BLaER1 (cell line): ENCODE data around the gene PPP6C.
"Not testable (repeated sequence)": the region's sequence is repeated elsewhere in the genome, so short reads cannot be mapped to it uniquely, and the experiment has no call there.

Source experiments
- H3K27ac ChIP-seq: shearing (Covaris generic); formaldehyde crosslinking; 2 replicates; pipeline ENCODE4 v1.8.1; 2022
- H3K27me3 ChIP-seq: shearing (Covaris generic); formaldehyde crosslinking; 2 replicates; pipeline ENCODE4 v1.8.1; 2022
- H3K36me3 ChIP-seq: shearing (Covaris generic); formaldehyde crosslinking; 2 replicates; pipeline ENCODE4 v1.8.1; 2022
- H3K4me1 ChIP-seq: shearing (Covaris generic); formaldehyde crosslinking; 2 replicates; pipeline ENCODE4 v1.8.1; 2022
- H3K4me2 ChIP-seq: shearing (Covaris generic); formaldehyde crosslinking; 2 replicates; pipeline ENCODE4 v1.8.1; 2022
- H3K4me3 ChIP-seq: shearing (Covaris generic); formaldehyde crosslinking; 2 replicates; pipeline ENCODE4 v1.8.1; 2022
- H3K9ac ChIP-seq: shearing (Covaris generic); formaldehyde crosslinking; 2 replicates; pipeline ENCODE4 v1.8.1; 2022
- H3K9me3 ChIP-seq: shearing (Covaris generic); formaldehyde crosslinking; 2 replicates; pipeline ENCODE4 v1.8.1; 2022
- H4K20me1 ChIP-seq: shearing (Covaris generic); formaldehyde crosslinking; 2 replicates; pipeline ENCODE4 v1.8.1; 2022
- Cebpa-rat ChIP-seq: shearing (Covaris generic); IDR thresholded peaks from 2 replicates; pipeline ENCODE4 v1.8.1; 2022

PPP6C gene

DNA sequence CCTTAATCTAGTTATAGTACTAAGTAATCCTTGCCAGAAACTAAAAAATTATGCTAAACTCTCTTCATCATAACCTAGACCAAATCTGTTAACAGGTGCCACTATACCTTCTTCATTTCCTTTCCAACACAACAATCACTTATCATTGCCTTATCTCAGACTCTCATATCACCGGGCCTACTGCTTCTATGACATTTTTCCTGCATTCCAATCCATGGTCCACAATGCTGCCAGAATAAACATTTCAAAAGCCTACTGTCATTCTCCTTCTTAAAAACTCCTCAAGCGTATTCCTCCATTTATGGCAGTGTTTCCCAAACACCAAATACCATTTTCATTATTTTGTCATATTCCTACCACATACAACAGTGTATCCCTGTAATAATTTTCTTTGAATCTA, 6.5 kb downstream of the PPP6C start:
- Histone ChIP-seq H3K36me3 (peaks cover 64% of the 10 kb centered on the region), H3K27ac (no peak overlapping the region), H3K9ac (no peak overlapping the region), H3K4me2 (no peak overlapping the region), H3K27me3 (no peaks in the 10 kb centered on the region), H3K4me1 (peaks cover 12% of the 10 kb centered on the region), H3K4me3 (no peak overlapping the region), H3K9me3 (peaks cover 25% of the 10 kb centered on the region), H4K20me1 (peaks cover 100% of the 10 kb centered on the region)
- no peak for TF ChIP-seq Cebpa-rat

DNA sequence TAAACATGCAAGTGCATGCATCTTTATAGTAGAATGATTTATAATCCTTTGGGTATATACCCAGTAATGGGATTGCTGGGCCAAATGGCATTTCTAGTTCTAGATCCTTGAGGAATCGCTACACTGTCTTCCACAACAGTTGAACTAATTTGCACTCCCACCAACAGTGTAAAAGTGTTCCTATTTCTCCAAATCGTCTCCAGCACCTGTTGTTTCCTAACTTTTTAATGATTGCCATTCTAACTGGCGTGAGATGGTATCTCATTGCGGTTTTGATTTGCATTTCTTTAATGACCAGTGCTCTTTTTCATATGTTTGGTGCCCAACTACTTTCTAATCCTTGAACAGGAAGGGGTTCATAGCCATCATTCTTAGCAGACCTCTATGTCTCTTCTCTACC, 7.8 kb downstream of the PPP6C start:
- H3K27ac ChIP-seq, H3K27me3 ChIP-seq, H3K9ac ChIP-seq, H3K4me2 ChIP-seq, H3K4me3 ChIP-seq, H3K4me1 ChIP-seq: not testable (repeated sequence)
- peaks cover 100% of the 10 kb centered on the region for H4K20me1 ChIP-seq
- peaks cover 25% of the 10 kb centered on the region for H3K9me3 ChIP-seq
- peaks cover 62% of the 10 kb centered on the region for H3K36me3 ChIP-seq

DNA sequence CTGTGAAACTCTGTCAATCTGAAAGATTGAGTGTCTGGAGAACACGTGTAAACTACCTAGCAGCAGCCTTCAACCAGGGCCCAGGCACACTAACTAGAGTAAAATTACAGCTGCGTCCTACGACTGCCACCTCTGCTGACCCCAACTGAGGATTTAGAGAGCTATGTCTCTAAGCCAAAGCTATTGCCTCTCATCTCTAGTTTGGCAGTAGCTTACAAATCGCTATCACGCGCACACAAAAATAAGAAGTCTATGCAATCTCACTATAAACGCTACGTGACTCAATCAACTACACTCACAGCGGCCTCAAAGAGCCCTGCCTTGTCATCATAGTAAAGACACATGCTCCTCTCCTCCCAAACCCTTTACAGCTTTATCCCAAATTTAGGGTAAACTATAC, 8.7 kb downstream of the PPP6C start:
- Histone ChIP-seq H3K9me3 (peaks cover 25% of the 10 kb centered on the region), H3K4me2 (no peak overlapping the region), H3K4me3 (no peak overlapping the region), H4K20me1 (peaks cover 100% of the 10 kb centered on the region), H3K27ac (no peak overlapping the region), H3K36me3 (peaks cover 64% of the 10 kb centered on the region), H3K9ac (no peak overlapping the region), H3K27me3 (no peaks in the 10 kb centered on the region), H3K4me1 (no peaks in the 10 kb centered on the region)
- no peak for TF ChIP-seq Cebpa-rat

- H3K9me3 ChIP-seq = peaks cover 25% of the 10 kb centered on the region
- peaks cover 64% of the 10 kb centered on the region for H3K36me3 ChIP-seq
- H3K4me2 ChIP-seq, H3K4me3 ChIP-seq, H3K9ac ChIP-seq, H3K27me3 ChIP-seq, H3K4me1 ChIP-seq, H3K27ac ChIP-seq: not testable (repeated sequence)
- H4K20me1 ChIP-seq = peaks cover 100% of the 10 kb centered on the region
Observed at GRCh38 chr9:125179776-125180175, 9.8 kb downstream of the PPP6C start.

DNA sequence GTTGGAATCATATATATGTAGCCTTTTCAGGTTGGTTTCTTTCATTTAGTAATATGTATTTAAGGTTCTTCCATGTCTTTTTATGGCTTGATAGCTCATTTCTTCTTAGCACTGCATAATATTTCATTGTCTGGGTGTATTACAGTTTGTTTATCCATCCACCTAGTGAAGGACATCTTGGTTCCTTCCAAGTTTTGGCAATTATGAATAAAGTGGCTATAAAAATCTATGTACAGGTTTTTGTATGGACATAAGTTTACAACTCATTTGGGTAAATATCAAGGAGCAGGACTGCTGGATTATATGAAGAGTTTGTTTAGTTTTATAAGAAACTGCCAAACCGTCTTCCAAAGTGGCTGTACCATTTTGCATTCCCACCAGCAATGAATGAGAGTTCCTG, 11.7 kb downstream of the PPP6C start:
- Histone ChIP-seq H4K20me1 (peaks cover 100% of the 10 kb centered on the region), H3K4me2 (no peak overlapping the region), H3K27ac (no peak overlapping the region), H3K27me3 (no peaks in the 10 kb centered on the region), H3K36me3 (peaks cover 56% of the 10 kb centered on the region), H3K4me3 (no peak overlapping the region), H3K9me3 (peaks cover 19% of the 10 kb centered on the region), H3K9ac (no peak overlapping the region), H3K4me1 (peaks cover 5% of the 10 kb centered on the region)
- no peak for TF ChIP-seq Cebpa-rat

DNA sequence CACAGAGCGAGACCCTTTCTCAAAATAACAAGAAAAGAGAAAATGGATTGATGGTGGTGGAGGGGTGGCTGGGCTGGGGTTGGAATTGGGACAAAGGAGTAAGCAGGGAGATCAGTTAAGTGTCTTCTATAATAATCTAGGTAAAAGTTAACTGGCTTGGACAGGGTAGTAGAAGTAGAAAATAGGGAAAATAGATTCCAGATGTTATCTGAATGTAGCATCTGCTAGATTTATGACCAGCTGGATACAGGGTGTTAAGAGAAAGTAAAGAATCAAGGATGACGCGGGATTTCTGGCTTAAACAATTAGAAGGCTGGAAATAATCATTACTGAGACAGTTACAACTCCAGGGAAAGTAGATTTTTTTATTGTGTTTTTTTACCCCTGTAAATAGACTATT, 13.0 kb downstream of the PPP6C start:
- Histone ChIP-seq H3K4me2 (no peak overlapping the region), H3K4me1 (peaks cover 14% of the 10 kb centered on the region), H3K27me3 (no peaks in the 10 kb centered on the region), H4K20me1 (peaks cover 100% of the 10 kb centered on the region), H3K9ac (no peak overlapping the region), H3K36me3 (peaks cover 55% of the 10 kb centered on the region), H3K9me3 (peaks cover 6% of the 10 kb centered on the region), H3K27ac (no peak overlapping the region), H3K4me3 (no peak overlapping the region)
- TF ChIP-seq Cebpa-rat = no peak

DNA sequence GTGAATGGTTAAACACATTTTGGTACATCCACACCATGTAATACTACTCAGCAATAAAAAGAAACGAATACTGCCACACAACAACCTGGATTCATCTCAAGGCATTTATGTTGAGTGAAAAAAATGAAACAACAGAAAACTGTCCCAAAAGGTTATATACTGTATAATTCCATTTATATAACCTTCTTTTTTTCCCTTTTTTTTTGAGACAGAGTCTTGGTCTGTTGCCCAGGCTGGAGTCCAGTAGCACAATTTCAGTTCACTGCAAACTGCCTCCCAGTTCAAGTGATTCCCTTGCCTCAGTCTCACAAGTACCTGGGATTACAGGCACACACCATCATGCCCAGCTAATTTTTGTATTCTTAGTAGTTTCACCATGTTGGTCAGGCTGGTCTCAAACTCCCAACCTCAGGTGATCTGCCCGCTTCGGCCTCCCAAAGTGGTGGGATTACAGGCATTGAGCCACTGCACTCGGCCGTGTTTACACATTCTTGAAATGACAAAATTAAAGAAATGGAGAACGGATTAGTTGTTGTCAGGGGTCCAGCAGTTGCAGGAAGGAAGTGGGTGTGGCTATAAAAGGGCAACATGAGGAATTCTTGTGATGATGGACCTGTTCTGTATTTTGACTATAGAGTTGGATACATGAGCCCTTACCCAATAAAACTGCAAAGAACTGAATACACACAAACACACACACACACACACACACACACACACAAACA, 17.4 kb downstream of the PPP6C start:
- H3K9me3 ChIP-seq = no peaks in the 10 kb centered on the region
- H3K4me2 ChIP-seq = peak overlapping the region; percentile 46
- peaks cover 14% of the 10 kb centered on the region for H3K4me1 ChIP-seq
- TF ChIP-seq Cebpa-rat = no peak
- no peak overlapping the region for H3K4me3 ChIP-seq
- peaks cover 73% of the 10 kb centered on the region for H4K20me1 ChIP-seq
- H3K27me3 ChIP-seq = no peaks in the 10 kb centered on the region
- H3K36me3 ChIP-seq = peaks cover 66% of the 10 kb centered on the region
- no peak overlapping the region for H3K27ac ChIP-seq
- H3K9ac ChIP-seq = no peak overlapping the region

- no peak overlapping the region for H3K27ac ChIP-seq
- TF ChIP-seq Cebpa-rat = no peak
- no peak overlapping the region for H3K4me2 ChIP-seq
Observed at GRCh38 chr9:125169895-125170294, 19.7 kb downstream of the PPP6C start.

GRCh38 chr9:125166762-125167161, 22.8 kb downstream of the PPP6C start:
- H3K36me3 ChIP-seq = peaks cover 86% of the 10 kb centered on the region
- H3K9me3 ChIP-seq = no peaks in the 10 kb centered on the region
- H3K4me2 ChIP-seq = no peak overlapping the region
- H3K27me3 ChIP-seq = no peaks in the 10 kb centered on the region
- no peak overlapping the region for H3K27ac ChIP-seq
- H3K9ac ChIP-seq = no peak overlapping the region
- H3K4me1 ChIP-seq = no peaks in the 10 kb centered on the region
- H3K4me3 ChIP-seq = no peak overlapping the region
- peaks cover 58% of the 10 kb centered on the region for H4K20me1 ChIP-seq
- no peak for TF ChIP-seq Cebpa-rat

More at GRCh38 chr9:125169895-125170294, 19.7 kb downstream of the PPP6C start:
- Histone ChIP-seq H3K27me3 (no peaks in the 10 kb centered on the region), H3K9ac (no peak overlapping the region), H3K4me1 (peaks cover 14% of the 10 kb centered on the region), H3K36me3 (peaks cover 79% of the 10 kb centered on the region), H4K20me1 (peaks cover 68% of the 10 kb centered on the region), H3K9me3 (no peaks in the 10 kb centered on the region), H3K4me3 (no peak overlapping the region)

DNA sequence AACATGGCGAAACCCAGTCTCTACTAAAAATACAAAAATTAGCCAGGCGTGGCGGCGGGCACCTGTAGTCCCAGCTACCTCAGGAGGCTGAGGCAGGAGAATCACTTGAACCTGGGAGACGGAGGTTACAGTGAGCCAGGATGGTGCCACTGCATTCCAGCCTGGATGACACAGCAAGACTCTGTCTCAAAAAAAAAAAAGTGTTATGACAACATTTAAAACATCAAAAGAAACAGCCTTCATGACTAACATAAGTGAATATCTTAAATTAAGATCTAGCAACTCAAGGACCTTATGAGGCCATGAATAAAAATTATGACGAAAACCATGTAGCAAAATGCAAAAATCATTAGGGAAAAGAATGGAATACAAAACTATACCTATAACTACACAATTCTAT, 26.7 kb downstream of the PPP6C start:
- H3K9me3 ChIP-seq, H3K4me3 ChIP-seq, H3K27ac ChIP-seq, H3K4me1 ChIP-seq, H3K27me3 ChIP-seq, H3K4me2 ChIP-seq, H3K9ac ChIP-seq: not testable (repeated sequence)
- H3K36me3 ChIP-seq = peaks cover 73% of the 10 kb centered on the region
- H4K20me1 ChIP-seq = peaks cover 62% of the 10 kb centered on the region

DNA sequence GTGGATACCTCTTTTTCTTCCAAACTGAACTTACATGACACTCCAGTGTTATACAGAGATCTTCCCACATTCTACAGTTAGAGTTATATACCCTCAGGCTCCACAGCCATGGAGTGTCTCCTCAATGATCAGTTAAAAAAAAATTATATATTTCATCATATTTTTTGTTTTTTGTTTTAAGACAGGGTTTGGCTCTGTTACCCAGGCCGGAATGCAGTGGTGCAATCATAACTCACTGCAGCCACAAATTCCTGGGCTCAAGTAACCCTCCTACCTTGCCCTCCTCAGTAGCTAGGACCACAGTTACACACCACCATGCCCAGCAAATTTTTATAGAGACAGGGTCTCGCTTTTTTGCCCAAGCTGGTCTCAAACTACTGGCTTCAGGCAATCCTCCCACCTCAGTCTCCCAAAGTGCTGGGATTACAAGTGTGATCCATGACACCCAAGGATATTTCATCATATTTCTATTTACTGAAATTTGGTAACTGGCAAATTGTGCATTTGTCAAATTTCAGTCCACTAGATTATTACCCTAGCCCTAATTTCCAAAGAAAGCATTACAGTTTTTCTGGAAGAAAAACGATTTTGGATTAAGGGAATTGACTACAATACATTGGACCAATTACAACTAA, 28.2 kb downstream of the PPP6C start:
- H3K9me3 ChIP-seq = no peaks in the 10 kb centered on the region
- no peaks in the 10 kb centered on the region for H3K27me3 ChIP-seq
- H3K4me1 ChIP-seq = no peaks in the 10 kb centered on the region
- no peak for TF ChIP-seq Cebpa-rat
- H4K20me1 ChIP-seq = peaks cover 57% of the 10 kb centered on the region
- H3K36me3 ChIP-seq = peaks cover 76% of the 10 kb centered on the region
- no peak overlapping the region for H3K27ac ChIP-seq
- H3K4me3 ChIP-seq = no peak overlapping the region
- H3K9ac ChIP-seq = no peak overlapping the region
- no peak overlapping the region for H3K4me2 ChIP-seq
